SK-N-SH (cell line): ENCODE measurements around the gene HOXB2.

ENCODE experiments used
- CTCF ChIP-seq: fragments of 200-600 bp; sonication (generic); IDR thresholded peaks from 2 replicates; pipeline ENCODE4 v1.6.1; 2017; ENCODE audit warnings: antibody characterized with exemption, mild to moderate bottlenecking, moderate library complexity
- EP300 ChIP-seq, 2 experiments: IDR thresholded peaks; 2 replicates each; pipeline versions ENCODE4 v1.4.0 to v1.6.1; 2012; ENCODE audit warnings: borderline replicate concordance in 1 of 2, low read depth in 1 of 2, low read length in 1 of 2
- EZH2phosphoT487 ChIP-seq: fragments of 200-600 bp; sonication (generic); IDR thresholded peaks from 2 replicates; pipeline ENCODE4 v1.6.1; 2017; ENCODE audit warnings: low read depth, mixed run types, mild to moderate bottlenecking, antibody characterized with exemption, moderate library complexity, borderline replicate concordance
- FOSL2 ChIP-seq: IDR thresholded peaks from 2 replicates; pipeline ENCODE4 v1.4.0; 2012; ENCODE audit warnings: low read depth, mild to moderate bottlenecking, moderate library complexity, borderline replicate concordance
- GABPA ChIP-seq: IDR thresholded peaks from 2 replicates; pipeline ENCODE4 v1.4.0; 2012; ENCODE audit warnings: low read depth, mild to moderate bottlenecking
- POLR2AphosphoS5 ChIP-seq: IDR thresholded peaks from 2 replicates; pipeline ENCODE4 v1.6.1; 2012; ENCODE audit warnings: low read depth, low read length
- TAF1 ChIP-seq: IDR thresholded peaks from 2 replicates; pipeline ENCODE4 v1.6.1; 2012; ENCODE audit warnings: low read depth, mild to moderate bottlenecking, low read length, moderate library complexity, borderline replicate concordance

GRCh38 chr17:48529683-48530009, 15.3 kb downstream of the HOXB2 start:
- TF ChIP-seq CTCF (no peak), EP300 (IDR thresholded peaks at IDR 0.05; ENCODE audit: borderline replicate concordance in 1 of 2, low read depth in 1 of 2, low read length in 1 of 2) (no peak), GABPA (no peak), POLR2AphosphoS5 (no peak), EZH2phosphoT487 (no peak), TAF1 (no peak), FOSL2 (no peak)
